Measurements from ENCODE around the gene ZBTB48.
"Not testable (repeated sequence)": the region's sequence is repeated elsewhere in the genome, so short reads cannot be mapped to it uniquely, and the experiment has no call there.

ZBTB48 gene

GRCh38 chr1:6592441-6592840, 12.6 kb downstream of the ZBTB48 start:
- ATAC-seq (no peak), DNase-seq (no peak)

GRCh38 chr1:6592865-6593593, 13.2 kb downstream of the ZBTB48 start:
- DNase-seq (no peak), ATAC-seq (no peak)

DNA sequence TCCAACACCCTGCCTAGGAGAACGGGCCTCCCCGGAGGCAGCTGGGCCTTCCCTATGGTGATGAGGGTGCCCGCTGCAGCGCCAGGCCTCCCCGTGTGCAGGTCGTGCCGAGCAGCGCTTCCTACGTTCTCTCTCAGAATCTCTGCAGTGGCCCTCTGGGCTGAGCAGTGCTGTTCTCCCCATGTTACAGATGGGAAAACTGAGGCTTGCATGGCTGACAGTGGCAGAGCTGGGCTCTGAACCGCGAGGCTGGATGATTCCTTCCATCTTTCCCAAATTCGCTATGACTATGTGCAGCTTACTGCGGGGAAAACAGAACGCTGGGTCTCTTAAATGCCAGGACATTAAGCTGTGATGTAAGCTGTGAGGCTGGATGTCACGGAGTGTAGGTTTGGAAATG, 14.0 kb downstream of the ZBTB48 start:
- ATAC-seq (no peak), DNase-seq (no peak)

DNA sequence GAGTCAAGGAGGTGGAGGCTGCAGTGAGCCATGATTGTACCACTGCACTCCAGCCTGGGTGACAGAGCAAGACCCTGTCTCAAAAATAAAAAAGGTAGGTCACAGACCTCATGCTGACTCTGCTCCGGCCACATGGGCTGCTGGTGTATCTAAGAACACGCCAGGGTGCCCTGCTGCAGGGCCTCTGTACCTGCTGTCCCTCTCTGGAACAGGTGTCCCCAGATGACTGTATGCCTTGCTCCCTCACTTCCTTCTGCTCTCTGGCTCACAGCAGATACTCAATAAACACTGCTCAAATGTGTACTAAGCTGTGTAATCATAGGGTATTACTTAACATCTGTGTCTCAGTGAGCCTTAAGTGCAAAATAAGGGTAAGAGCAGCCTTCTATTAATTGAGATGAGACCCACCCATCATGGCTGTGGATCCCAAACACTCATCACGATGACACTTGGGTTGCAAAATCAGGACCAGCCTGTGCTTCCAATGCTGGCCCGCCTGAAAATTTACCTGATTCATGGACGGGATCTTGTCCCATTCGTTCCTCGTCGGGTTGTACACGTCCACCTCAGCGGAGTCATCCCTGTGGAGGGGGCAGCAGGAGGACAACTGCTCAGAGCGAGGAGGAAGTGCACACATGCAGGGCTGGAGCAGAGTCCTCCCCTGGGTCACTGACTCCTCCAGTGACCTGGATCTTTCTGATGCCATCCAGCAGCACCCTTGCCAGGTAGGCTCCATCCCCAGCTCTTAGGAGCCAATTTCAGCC, 15.4 kb downstream of the ZBTB48 start:
- ATAC-seq: no peak

GRCh38 chr1:6596351-6596750, 16.6 kb downstream of the ZBTB48 start:
- ATAC-seq (no peak), DNase-seq (no peak)

More for the DNA sequence above, 15.4 kb downstream of the ZBTB48 start:
- no peak for DNase-seq

DNA sequence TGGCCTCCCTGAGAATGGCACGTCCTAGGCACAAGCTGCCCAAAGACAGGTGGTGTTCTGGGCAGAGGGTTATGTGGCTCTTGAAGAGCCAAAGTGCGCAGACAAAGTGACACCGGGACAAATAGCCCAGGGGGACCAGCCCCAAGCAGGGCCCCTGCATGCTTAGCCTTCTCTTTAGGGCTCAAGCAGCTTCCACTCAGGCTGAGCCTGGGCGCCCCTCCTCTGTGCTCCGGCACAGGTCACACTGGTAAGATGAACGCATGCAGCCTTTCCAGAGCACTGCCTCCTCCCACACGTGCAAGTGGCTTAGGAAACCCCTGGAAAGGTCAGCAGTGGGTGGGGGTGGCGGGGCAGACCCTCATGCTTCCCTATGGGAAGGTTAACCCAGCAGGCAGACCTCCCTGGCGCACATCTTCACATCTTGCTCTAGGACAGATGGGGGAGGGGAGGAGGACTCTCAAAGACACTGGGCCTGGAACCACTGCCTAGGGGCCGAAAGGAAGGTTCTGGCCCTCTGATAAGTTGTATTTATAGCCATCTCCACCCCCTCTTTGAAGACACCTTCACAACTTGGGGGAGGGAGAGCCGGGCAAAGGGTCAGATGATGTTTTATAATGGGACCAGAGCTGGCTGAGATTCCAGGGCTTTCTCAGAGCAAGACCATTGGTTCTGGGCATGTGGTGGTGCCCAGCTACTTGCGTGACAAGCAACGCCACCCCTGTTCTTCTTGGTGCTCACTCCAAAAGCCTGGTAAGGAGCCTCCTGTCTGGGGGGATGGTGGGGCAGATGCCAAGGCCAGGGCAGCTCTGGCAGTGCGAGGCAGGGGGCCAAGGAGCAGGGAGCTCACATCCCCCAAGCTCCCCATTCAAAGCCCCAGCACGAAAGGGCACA, 17.3 kb downstream of the ZBTB48 start:
- no peak for DNase-seq
- no peak for ATAC-seq

DNA sequence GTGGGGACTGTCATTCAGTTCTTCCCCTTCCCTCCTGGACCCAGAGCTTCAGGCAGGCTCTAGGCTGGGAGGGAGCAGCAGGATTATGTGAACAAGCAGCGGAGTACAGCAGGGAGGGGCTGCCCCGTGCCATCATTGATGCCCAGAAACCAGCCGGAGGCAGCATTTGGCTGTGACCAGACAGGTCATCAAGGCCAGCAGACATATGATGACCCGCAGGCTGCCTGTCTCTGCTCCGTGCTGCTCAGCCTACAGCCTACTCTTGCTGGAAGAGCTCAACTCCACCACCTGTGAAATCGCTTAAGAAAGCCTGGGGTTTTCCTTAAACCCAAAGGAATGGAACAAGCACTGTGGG, 18.0 kb downstream of the ZBTB48 start:
- ATAC-seq: no peak
- no peak for DNase-seq

DNA sequence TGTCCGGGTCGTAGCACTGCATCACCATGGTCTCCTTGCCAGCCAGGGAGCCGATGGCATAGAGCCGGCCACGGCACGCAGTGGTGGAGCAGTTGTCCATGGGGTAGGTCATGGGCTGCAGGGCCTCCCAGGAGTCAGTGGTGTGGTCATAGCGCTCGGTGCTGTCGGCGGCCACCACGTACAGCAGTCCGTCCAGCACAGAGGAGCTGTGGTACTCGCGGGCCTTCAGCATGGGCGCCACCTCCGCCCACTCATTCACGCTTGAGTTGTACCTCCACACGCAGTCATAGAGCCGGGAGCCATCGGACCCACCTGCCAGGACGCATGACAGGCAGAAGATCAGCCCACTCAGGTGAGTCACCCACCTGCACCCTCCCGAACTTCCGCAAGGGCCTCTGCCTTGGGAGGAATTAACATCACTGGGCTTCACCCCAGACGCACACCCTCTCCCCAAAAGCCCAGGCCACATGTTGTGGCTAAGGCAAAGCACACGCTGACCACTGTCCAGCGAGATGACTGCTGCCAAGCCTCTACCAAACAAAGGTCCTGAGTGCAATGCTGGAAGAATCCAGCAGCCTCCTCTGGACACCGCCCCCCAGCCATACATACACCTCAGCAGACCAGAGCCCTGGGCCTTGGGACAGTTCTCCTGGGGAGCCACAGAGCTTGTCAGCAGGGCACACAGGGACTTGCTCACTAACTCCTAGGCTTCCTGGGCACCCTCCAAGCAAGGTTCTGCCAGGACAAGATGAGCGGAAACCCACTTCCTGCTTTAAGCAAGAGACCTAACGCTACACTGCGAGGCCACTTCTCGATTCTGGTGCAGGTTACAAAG, 19.6 kb downstream of the ZBTB48 start:
- no peak for ATAC-seq
- DNase-seq: peak; percentile 53

GRCh38 chr1:6599991-6600390, 20.2 kb downstream of the ZBTB48 start:
- not testable (repeated sequence) for DNase-seq, ATAC-seq

DNA sequence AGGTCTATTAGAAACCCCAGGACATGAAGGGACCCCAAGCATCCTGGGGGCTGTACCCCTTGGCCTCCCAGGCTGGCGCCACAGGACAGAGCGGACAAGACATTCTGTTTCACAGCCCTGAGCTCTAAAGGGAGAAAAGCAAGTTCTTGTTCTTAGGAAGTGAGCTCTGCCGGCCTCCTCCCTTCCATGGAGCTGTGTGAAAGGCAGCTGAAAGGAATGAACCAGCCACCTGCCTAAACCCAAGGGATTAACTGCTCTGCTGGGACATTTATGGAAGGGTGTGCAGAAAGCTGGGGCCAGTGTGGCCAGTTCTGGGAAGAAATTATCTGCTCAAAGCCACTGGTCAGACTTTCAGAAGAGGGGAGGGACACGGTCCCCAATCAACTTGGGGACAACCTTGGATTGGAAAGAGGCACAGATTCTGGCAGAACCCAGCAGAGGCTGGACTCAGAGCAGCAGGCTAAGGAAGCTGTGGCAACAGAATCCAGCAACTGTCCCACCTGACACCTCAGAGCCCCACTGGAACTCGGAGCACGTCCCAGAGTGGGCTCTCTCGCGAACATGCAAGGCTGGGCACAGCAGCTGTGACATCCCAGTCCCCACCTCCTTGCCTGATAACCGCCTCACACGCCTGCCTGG, 20.7 kb downstream of the ZBTB48 start:
- DNase-seq (no peak), ATAC-seq (peak; percentile 1)

GRCh38 chr1:6601049-6601922, 21.5 kb downstream of the ZBTB48 start:
- ATAC-seq (peak; percentile 76), DNase-seq (peak; percentile 86)

DNA sequence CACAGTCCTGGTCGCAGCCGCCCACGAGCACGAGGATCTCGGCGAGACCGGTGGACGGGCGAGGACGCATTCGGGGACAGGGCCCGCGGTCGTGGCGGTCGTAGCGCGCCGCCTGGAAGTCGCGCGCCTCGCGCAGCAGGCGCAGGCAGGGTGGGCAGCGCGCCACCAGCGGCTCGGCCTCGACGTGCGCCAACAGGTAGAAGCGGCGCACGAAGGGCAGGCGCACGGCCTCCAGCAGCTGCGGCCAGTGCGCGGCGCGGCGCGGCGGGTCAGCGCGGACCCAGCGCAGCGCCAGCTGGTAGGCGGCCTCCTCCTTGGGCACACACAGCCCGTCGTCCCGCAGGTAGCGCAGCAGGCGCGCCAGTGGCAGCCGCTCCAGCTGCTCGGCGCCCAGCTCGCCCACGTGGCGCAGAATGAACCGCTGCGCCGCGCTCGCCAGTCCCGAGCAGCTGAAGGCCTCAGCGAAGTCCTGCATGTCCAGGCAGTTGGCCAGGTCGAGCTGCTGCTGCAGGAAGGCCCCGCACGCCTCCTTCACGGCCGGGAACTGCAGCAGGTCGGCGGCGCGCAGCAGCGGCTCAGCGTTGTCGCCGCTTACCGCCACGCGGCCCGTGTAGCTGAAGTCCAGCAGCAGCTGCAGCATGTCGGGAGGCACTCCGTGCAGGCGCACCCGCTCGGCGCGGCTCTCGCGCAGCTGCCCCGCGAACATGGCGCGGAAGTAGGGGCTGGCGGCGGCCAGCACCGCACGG, 22.3 kb downstream of the ZBTB48 start:
- DNase-seq (peak; percentile 45), ATAC-seq (peak; percentile 11)

DNA sequence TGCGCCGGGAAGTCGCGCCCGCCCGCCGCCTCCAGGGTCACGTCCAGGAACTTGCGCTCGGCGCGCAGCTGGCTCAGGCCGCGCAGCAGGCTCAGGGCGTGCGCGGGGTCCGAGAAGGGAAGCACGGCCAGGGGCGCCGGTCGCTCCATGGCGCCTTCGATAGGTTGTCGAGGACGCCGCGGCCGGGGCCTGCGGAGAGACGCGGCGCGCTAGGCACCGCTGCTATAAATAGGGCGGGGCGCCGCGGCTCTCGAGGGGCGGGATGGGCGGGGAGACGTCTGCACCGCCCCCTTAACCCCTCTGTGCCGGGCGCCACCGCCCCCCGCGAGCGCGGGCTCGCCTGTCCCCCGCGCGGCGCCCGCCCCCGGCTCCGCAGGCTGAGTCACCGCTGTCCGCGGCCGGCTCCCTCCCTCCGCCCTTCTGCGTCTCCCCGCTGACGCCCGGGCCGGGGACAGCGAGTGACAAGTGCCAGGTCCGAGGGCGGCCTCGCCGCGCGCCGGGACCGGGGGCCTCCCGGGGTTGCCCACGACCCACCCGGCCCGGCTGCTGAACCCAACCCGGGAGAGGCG, 23.0 kb downstream of the ZBTB48 start, which contains the start of gene KLHL21:
KLHL21 (minus strand) TSS at position 201 of the 569 bp plus-strand sequence; CDS start at position 149, 52 bp downstream.
- DNase-seq: peak; percentile 93
- peak; percentile 64 for ATAC-seq

DNA sequence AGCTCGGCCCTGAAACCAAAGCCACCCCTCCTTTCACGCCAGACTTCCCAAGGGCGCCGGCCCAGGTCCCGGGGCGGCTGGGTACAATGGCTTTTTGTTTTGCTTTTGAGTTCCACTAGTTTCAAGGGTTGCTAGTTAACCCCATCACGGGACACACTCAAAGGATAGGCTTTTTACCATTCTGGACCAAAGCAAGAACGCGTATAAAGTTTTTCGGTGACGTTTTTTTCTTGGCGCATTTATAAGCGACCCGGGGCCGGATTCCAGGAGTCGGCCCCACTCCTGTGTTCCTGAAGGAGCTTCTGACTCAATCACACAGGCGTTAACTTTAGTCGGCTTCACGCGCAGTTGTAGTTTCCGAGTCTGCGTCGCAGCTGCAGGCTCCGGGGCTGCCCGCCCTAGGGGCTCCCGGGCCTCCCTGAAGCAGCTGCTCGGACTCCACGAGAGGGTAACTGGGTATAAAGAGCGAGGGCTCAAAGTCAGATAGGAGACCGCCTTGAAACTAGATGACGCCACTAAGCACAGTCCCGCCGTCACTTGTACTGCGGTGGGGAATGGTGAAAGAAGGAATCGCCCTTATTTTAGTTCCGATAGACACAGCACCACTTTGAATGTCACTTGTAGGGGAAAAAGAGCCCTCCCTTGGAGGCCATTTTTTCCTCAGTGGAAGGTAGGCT, 23.6 kb downstream of the ZBTB48 start:
- DNase-seq (peak; percentile 67), ATAC-seq (peak; percentile 29)

DNA sequence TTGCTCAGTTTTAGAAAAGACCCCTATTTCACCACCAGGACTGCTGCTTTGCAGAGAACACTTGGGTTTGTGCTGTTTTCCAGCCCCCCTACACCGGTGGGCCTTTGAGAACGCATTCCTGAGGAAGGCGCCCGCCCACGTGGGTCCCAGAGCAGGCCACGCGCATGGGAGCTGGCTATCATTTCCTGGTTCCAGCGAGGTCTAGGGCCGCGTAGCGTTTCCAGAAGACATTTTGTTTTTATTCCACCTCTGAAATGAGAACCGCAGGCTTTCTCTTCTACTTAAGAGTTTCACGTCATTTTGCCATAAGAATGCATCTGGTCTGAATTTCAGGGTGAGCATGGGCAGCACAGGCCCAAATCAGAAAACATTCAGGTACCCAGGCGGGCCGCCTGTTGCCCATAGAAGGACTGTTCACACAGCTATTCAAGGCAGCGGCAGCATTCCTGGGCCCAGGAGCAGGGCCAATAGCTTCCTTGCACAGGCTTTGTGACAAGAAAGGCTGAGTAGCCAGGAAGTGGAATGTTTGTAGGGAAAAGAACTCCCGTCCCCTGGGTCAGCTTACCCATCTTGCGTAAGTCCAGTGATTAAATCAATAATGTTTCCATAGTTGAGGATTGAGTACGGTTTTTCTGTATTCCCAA, 24.2 kb downstream of the ZBTB48 start:
- peak; percentile 53 for DNase-seq

DNA sequence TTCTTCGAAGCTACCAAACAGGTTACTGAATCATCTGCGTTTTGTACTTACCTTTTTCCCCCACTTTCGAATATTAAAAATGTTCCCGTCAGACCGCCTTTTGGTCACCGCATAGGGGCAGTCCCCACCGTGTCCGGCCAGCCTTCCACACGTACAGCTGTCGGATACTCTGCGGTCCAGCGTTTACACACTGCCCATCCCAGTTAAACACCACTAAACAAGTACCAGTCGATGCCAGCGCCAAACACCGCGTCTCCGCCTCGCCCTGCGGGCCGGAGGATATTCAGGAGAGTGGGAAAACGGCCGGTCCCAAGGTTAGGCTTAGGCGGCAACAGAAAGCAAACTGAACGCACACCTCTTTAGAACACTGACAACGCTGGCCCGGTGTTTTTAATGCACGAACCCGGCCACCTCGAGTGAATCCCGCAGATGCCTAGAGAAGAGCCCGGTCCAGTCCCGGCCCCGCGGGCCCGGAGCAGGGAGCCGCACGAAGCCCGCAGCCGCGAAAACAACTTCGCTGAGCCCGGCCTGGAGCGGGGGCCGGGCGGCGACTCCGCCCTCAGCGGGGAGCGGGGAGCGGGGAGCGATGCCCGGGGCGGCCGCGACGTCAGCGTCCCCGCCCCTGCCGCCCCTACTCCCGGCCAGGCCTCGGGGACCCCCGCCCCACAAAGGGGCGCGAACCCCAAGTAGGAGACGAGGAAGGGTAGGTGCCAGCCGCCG, 33.0 kb downstream of the ZBTB48 start:
- ATAC-seq (no peak), DNase-seq (no peak)

More for the DNA sequence above, 24.2 kb downstream of the ZBTB48 start:
- ATAC-seq: no peak

- peak; percentile 98 for ATAC-seq
- peak; percentile 100 for DNase-seq
Measured at GRCh38 chr1:6613361-6614018, 33.7 kb downstream of the ZBTB48 start, which contains the start of gene PHF13. Gene PHF13 (plus strand): TSS chr1:6613731. CDS start chr1:6614067, 336 bp downstream.

Measured in stimulated activated naive CD8-positive, alpha-beta T cell treated with anti-CD3 and anti-CD28 coated beads, Interleukin-15, Interleukin-2, amounts not matched to agents 100 U/mL and 50 U/mL, for 24 hours (primary cell).